HL-60 (cell line): ENCODE results near the gene DNAH2.

Experiments
- DNase-seq, 2 experiments: peaks; one replicate each; pipeline ENCODE4 v3.0.0-alpha.2; 2010 to 2020; ENCODE audit warnings: low read depth in 1 of 2, low spot score in 1 of 2
- H3K27ac ChIP-seq: fragments of 250-450 bp; sonication (Bioruptor Pico); replicated peaks from 2 replicates; pipeline ENCODE4 v1.5.1; 2020; ENCODE audit warnings: mild to moderate bottlenecking, moderate library complexity
- H3K27me3 ChIP-seq: fragments of 250-450 bp; sonication (Bioruptor Pico); 2 replicates; pipeline ENCODE4 v1.5.1; 2021; ENCODE audit warnings: mild to moderate bottlenecking, moderate library complexity; ENCODE audit not compliant: insufficient read depth, poor library complexity, severe bottlenecking
- H3K4me3 ChIP-seq: replicated peaks from 2 replicates; pipeline ENCODE4 v1.5.1; 2011; ENCODE audit warnings: mild to moderate bottlenecking, control low read depth, low read length; ENCODE audit not compliant: insufficient read depth
- GABPA ChIP-seq: IDR thresholded peaks from 2 replicates; pipeline ENCODE4 v1.6.1; 2012; ENCODE audit warnings: low read depth
- POLR2AphosphoS5 ChIP-seq: IDR thresholded peaks from 2 replicates; pipeline ENCODE4 v1.6.1; 2012; ENCODE audit warnings: low read depth
- SPI1 ChIP-seq: IDR thresholded peaks from 2 replicates; pipeline ENCODE4 v1.6.1; 2012; ENCODE audit warnings: low read depth, mild to moderate bottlenecking, borderline replicate concordance
- TF ChIP-seq, protein P1 (sequence below): IDR thresholded peaks from 2 replicates; pipeline ENCODE4 v1.6.1; 2012; ENCODE audit warnings: low read depth; ENCODE audit not compliant: insufficient replicate concordance
- TF ChIP-seq, protein P2 (sequence below): IDR thresholded peaks from one replicate; pipeline ENCODE4 v1.5.1; 2011; ENCODE audit warnings: low read length, control low read depth, inconsistent platforms; ENCODE audit not compliant: insufficient read depth

Gene DNAH2

DNA sequence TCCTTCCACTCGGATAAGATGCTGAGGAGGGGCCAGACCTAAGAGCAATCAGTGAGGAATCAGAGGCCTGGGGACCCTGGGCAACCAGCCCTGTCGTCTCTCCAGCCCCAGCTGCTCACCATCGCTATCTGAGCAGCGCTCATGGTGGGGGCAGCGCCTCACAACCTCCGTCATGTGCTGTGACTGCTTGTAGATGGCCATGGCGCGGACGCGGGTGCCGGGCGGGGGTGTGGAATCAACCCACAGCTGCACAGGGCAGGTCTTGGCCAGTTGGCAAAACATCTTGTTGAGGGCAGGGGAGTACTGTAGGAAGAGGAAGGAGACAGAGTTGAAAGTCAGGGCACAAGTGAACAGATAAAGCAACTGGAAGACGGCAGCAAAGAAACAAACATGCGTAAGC lies 42.6 kb upstream of the DNAH2 start:
- no peak overlapping the region for H3K27ac ChIP-seq
- no peak overlapping the region for H3K4me3 ChIP-seq
- no peaks in the 10 kb centered on the region for H3K27me3 ChIP-seq
- TF ChIP-seq, protein P1, sequence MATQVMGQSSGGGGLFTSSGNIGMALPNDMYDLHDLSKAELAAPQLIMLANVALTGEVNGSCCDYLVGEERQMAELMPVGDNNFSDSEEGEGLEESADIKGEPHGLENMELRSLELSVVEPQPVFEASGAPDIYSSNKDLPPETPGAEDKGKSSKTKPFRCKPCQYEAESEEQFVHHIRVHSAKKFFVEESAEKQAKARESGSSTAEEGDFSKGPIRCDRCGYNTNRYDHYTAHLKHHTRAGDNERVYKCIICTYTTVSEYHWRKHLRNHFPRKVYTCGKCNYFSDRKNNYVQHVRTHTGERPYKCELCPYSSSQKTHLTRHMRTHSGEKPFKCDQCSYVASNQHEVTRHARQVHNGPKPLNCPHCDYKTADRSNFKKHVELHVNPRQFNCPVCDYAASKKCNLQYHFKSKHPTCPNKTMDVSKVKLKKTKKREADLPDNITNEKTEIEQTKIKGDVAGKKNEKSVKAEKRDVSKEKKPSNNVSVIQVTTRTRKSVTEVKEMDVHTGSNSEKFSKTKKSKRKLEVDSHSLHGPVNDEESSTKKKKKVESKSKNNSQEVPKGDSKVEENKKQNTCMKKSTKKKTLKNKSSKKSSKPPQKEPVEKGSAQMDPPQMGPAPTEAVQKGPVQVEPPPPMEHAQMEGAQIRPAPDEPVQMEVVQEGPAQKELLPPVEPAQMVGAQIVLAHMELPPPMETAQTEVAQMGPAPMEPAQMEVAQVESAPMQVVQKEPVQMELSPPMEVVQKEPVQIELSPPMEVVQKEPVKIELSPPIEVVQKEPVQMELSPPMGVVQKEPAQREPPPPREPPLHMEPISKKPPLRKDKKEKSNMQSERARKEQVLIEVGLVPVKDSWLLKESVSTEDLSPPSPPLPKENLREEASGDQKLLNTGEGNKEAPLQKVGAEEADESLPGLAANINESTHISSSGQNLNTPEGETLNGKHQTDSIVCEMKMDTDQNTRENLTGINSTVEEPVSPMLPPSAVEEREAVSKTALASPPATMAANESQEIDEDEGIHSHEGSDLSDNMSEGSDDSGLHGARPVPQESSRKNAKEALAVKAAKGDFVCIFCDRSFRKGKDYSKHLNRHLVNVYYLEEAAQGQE: no peak
- no peak for DNase-seq

DNA sequence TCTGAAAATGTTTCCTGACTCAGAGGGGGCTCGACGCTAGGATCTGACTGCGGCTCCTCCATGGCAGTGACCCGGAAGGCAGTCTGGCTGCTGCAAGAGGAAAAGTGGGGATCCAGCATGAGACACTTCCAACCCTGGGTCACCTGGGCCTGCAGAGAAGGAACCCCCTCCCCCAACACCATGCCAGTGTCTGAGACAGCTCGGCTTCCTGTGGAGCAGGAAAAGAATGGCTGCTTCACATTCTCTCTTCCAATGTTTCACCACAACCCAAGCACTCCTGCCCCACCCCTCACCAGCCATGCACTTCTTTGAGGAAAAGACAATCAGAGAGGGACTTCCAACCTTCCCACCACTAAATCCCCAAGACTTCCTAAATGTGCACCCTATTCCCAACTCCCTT lies 41.0 kb upstream of the DNAH2 start:
- TF ChIP-seq, protein P1: no peak
- no peak for TF ChIP-seq POLR2AphosphoS5
- TF ChIP-seq GABPA: no peak
- no peak for TF ChIP-seq SPI1
- TF ChIP-seq, protein P2, sequence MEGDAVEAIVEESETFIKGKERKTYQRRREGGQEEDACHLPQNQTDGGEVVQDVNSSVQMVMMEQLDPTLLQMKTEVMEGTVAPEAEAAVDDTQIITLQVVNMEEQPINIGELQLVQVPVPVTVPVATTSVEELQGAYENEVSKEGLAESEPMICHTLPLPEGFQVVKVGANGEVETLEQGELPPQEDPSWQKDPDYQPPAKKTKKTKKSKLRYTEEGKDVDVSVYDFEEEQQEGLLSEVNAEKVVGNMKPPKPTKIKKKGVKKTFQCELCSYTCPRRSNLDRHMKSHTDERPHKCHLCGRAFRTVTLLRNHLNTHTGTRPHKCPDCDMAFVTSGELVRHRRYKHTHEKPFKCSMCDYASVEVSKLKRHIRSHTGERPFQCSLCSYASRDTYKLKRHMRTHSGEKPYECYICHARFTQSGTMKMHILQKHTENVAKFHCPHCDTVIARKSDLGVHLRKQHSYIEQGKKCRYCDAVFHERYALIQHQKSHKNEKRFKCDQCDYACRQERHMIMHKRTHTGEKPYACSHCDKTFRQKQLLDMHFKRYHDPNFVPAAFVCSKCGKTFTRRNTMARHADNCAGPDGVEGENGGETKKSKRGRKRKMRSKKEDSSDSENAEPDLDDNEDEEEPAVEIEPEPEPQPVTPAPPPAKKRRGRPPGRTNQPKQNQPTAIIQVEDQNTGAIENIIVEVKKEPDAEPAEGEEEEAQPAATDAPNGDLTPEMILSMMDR: no peak
- Histone ChIP-seq H3K27ac (no peak overlapping the region), H3K27me3 (no peaks in the 10 kb centered on the region), H3K4me3 (no peak overlapping the region)
- DNase-seq: no peak

DNA sequence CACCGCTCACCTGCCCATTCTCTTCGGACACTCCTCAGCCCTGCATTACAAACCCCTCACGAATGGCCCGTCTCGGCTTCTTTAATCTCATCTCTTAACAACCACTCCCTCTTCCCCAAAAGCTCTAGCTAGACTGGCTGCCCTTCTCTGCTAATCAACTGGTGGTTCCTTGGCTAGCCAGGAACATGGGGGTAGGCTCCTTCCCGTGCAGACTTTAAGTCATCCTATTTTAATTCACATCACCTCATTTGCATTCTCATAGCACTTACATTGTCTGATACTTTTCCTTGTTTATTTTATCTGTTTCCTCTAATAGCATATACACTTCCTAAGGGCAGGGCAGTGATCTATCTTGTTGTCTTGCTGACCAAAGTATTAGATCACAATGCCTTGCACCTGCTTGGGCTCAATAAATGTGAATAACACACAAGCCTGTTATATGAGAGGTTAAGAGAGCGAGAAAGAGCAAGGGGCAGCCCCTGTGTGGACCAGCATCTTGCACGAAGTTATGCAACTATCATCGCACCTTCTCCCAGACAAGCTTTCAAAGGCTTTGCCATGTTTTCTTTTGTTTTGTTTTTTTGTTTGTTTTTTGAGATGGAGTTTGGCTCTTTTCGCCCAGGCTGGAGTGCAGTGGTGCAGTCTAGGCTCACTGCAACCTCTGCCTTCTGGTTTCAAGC lies 40.0 kb upstream of the DNAH2 start:
- no peak overlapping the region for H3K4me3 ChIP-seq
- TF ChIP-seq POLR2AphosphoS5 (no peak), GABPA (no peak), SPI1 (no peak)
- TF ChIP-seq, protein P1: no peak
- TF ChIP-seq, protein P2: no peak
- no peak for DNase-seq
- H3K27ac ChIP-seq: no peak overlapping the region
- no peaks in the 10 kb centered on the region for H3K27me3 ChIP-seq
